HG02970 (cell line): ENCODE data around the gene MRPL21.
"Not testable (repeated sequence)": the region's sequence is repeated elsewhere in the genome, so short reads cannot be mapped to it uniquely, and the experiment has no call there.

Source experiments
- ATAC-seq: cut with Tn5 transposase; IDR thresholded peaks from one replicate; pipeline ENCODE4 v1.9.1; 2021; ENCODE audit warnings: mild to moderate bottlenecking, moderate library complexity, moderate number of reproducible peaks; ENCODE audit not compliant: unreplicated experiment, low FRiP score

Gene MRPL21

DNA sequence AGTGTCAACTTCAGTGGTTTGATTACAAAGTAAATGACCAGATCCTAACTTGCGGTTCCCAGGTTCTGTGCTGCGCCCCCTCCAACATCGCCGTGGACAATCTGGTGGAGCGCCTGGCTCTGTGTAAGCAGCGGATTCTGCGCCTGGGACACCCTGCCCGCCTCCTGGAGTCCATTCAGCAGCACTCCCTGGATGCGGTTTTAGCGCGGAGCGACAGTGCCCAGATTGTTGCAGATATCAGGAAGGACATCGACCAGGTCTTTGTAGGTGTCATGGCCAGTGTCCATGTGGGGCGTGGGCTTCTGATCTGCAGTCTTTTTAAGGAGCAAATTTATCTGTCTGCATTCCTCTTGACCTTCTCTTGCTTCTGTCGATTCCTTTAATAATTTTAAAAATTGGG is 11.1 kb upstream of the MRPL21 start:
- ATAC-seq: no peak

DNA sequence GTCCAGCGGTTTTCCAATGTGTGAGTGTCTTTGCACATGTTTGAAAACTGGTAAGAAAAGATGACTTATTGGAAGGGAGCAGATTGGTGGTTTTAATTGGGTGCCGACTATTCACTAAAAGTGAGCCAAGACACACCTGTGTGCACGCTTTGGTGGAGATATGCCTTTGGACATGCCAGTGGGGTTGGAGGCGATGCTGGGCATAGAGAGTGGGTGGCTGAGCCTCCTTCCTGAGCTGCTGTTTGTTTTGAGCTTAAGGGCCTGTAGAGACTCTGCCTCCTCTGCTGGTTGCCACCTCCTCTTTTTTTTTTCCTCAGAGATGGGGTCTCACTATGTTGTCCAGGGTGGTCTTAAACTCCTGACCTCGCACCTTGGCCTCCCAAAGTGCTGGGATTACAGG is 9.6 kb upstream of the MRPL21 start:
- no peak for ATAC-seq

DNA sequence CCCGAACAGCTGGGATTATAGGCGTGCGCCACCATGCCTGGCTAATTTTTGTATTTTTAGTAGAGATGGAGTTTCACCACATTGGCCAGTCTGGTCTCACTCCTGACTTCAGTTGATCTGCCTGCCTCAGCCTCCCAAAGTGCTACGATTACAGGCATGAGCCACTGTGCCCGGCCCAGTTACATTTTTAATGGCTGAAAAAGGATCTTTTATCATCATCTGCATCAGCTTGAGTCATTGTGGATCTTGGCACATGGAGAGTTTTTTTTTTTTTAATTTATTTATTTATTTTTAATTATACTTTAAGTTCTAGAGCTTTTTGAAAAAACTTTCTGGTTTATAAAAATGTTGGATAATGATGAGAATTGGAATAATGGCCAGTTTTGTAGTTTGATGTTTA is 8.6 kb upstream of the MRPL21 start:
- no peak for ATAC-seq

DNA sequence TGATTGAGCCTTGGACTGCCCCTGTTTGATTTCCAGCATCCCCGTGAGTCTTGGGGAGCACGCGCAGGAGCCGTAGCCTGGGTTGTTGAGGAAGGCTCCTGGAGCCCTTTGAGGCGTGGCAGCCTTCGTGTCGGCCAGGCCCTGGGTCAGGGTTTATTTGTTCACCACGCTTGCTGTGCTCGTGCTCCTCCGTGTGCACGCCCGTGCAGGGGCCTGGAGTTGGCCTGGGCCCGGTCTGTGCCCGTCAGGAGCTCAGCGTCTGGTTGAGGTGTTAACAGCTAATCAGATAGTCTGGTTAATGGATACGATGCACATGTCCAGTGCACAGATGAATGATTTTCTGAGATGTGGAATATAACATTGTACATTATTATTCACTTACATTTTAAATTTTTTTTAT is 8.1 kb upstream of the MRPL21 start:
- no peak for ATAC-seq

DNA sequence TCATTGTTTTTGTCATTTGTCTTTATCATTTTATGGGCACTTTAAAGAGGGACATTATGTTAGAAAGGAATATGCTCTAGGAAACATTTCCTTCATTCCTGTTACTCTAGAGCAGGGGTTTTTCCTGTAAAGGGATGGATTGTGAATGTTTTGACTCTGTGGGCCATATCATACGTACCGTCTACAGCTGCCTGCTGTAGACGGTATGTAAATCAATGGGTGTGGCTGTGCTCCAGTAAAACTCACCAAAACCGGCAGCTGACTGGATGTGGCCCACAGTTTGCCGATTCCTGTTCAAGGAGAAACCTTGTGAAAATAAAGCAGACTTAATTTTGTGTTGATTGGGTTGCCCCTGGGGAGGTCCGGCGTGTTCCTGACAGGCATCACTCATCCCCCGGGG is 7.3 kb upstream of the MRPL21 start:
- ATAC-seq: no peak

DNA sequence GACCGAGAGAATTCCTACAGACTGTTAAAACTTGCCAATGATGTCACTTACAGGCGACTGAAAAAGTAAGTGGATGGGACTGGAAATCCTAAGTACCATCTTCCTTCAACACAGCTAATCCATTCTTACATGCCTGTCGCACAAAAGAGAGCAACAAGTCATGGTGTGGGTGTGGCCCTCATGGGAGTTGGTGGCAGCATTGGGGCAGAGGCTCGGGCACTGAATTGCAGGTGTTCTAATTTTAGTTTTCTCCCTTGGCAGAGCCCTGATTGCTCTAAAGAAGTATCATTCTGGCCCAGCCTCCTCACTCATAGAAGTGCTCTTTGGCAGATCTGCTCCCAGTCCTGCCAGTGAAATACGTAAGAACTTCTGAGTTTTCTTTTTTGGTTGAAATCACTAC is 4.6 kb upstream of the MRPL21 start:
- no peak for ATAC-seq

DNA sequence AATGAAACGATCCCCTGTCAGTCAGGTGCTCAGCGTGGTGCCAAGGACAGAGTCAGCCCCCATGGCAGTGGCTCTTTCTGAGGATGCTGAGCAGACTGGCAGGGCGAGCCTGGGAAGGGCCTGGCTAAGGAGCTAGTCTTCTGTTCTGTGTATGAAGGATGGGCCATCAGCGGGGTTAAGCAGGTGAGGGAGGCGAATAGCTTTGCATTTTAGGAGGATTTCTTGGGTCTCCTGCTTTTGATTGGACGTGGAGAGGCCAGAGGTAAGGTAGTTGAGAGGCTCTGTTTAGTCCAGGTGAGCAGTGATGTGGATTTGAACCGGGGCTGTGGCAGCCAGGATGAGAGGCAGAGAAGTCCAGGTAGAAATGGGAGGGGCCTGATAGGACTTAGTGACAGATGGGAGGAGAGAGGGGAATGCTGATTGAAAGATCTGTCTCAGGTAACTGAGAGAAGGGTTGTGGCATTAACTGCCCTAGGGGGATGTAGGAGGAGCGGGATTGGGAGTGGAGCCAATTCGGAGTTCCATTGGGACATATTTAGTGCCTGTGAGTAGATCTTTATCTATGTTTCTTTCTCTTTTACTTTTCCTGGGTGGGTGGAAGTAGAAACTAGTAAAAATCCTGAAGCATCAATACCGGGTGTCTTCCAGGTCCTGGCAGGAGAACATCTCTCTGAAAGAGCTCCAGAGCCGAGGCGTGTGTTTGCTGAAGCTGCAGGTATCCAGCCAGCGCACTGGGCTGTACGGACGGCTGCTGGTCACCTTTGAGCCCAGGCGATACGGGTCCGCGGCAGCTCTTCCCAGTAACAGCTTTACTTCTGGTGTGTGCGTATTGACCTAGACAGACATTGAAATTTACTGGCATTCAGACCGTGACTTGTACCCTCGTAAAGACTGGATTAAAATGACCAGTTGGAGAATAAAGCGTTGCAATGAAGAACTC is 2.1 kb upstream of the MRPL21 start:
- no peak for ATAC-seq

DNA sequence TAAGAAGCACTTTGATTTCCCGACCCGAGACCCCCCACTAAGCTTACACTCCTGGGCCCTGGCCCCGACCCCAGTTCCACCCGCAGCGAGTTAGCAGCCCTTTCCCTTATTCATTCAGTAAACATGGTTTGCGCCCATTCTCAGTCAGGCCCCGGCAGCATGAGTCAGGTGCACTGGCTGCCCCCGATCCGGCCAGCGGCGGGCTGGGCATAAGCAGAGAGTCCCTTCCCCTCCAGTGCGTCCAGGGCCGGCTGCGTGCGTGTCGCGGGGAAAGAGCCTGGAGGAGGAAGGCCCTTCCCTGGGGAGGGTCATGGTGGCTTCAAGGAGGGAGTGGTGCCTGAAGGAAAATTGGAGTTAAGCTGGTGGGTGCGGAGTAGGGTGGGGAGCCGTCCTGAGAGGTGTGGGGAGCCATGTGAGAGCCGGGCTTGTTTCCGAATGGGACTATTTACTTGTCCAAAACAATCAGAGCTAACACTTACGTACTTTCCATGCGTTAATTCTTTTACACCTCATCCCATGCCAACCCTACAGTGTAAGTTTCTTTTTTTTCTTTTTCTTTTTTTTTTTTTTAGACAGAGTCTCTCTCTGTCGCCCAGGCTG is 716 bp upstream of the MRPL21 start:
- no peak for ATAC-seq

DNA sequence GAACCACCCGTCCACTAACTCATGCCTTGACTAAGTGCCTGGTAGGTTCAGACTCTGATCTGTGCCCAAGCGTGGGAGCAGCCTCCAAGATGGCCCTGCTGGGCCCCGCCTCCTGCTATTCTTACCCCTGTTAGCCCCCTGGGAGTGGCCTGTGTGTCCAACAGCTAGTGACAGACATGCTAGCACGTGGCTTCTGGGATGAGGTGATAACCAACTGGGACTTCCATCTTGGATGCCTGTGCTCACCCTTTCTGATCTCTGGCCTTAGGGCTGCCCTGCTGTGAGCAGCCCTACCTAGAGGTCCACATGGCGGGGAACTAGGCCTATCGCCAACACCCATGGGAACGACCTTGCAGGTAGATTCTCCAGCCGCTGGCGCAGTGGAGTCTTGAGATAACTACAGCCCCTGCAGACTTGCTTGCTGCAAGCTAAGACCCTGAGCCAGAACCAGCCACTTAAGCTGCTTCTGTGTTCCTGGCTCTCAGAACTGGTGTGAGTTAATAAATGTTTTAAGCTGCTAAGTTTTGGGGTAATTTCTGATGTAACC is 2.7 kb downstream of the MRPL21 start:
- no peak for ATAC-seq

DNA sequence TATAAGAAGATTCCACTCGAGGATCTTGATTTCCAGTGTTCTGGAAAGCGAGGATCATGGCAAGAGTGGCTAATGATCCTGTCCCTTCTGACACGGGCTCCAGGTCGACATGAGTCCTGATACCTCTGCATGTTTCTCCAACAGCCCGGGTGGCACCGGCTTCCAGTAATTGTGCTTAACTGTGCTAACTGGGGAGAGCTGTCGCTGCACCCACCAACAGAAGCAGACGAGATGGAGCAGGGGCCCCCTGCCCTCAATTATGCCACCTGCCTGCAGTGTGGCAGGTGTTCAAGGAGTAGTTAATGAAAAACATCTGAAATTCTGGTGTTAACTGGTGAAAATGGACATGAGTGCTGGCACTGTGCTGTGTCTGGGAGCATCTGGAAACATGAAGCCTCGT is 6.2 kb downstream of the MRPL21 start:
- no peak for ATAC-seq

DNA sequence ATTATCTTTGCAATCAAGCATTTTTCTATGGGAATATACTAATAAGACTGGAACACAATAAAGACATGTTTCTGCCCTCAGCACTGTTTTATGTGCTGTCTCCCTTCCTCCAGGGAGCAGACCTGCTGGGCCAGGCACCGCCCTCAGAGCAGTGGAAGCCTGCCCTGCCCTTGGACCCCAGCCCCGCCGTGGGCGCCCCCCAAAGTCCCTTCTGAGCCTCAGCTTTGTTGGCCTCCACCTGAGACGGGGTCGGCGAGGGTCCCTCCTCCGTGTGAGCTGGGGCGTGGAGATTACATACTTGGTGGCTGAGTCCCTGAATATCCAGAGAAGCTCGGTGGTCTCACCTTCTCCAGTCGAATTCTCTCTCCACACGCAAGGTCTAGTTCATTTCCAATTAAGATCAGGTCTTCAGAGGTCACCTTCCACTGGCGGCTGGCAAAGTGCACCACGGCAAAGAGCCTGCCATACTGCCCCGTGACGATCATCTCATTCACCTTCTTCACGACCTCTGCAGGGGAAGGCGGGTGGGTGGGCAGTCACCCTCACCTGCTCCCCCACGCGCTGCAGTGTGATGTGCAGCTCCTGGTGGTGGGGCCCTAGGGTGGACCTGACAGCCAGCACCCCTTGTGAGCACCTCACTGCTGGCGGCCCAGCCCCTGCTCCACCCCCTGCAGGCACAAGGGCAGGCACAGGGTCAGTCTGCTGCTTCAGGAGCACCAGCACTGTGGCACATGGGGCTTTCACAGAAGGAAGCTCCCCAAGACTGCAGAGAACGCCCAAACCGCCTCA is 7.3 kb downstream of the MRPL21 start:
- no peak for ATAC-seq

DNA sequence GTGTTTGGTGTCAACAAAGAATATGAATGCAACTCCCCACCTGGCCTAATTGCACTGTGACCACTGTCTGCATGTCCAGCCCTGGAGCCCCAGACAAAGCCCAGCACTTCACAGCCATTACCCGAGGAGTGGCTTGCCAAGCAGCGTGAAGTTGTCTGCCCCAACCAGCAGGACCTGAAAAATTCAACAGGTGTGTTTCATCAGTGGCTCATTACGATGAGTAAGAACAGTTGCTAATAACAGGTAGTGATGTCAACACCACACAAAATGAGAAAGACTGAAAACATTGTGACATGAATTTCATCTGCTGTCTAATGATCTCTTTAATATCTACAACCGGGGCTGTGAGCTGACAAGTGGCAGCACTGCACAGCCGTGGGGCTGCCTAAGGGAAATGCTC is 10.3 kb downstream of the MRPL21 start:
- no peak for ATAC-seq

DNA sequence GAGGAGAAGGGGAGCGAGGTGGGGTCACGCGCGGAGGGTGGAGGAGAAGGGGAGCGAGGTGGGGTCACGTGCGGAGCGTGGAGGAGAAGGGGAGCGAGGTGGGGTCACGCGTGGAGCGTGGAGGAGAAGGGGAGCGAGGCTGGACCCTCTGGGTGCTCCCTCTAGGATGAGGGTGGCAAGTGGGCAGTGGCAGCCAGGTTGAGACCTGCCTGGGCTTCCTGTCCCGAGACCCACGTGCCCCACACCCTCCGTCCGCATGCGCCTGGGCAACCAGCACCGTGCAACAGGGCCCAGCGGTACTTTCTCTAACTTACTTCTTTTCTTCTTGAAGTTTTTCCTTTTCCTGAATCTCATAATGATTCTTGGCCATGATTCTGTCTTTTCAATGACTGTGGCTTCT is 11.1 kb downstream of the MRPL21 start:
- ATAC-seq: no peak

DNA sequence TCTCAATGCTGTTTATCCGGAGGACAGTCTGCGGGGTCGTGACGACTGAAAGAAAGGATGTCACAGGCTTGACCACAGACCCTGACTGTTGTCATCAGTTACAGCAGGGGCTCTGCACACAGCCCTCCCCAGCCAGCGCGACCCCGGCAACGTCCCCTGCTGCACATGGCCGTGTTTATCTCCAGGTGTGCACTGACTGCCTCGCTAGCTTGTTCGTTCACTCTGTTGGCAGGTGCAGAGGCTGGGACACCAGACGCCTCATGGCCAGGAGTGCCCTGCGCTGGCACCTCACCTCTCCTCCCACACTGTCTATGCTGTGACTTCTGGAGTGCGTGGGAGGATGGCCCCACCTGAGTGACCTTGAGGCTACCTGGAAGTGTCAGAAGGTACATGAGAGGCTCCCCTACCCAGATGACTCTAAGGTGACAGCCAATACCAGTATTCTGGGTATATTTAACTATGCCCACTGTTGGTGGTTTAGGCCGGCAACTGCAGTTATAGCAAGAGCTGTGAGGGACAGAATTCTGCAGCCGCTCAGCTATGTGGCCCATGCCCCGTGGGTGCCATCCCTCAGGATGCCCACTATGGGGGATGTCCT is 12.2 kb downstream of the MRPL21 start:
- ATAC-seq: no peak

DNA sequence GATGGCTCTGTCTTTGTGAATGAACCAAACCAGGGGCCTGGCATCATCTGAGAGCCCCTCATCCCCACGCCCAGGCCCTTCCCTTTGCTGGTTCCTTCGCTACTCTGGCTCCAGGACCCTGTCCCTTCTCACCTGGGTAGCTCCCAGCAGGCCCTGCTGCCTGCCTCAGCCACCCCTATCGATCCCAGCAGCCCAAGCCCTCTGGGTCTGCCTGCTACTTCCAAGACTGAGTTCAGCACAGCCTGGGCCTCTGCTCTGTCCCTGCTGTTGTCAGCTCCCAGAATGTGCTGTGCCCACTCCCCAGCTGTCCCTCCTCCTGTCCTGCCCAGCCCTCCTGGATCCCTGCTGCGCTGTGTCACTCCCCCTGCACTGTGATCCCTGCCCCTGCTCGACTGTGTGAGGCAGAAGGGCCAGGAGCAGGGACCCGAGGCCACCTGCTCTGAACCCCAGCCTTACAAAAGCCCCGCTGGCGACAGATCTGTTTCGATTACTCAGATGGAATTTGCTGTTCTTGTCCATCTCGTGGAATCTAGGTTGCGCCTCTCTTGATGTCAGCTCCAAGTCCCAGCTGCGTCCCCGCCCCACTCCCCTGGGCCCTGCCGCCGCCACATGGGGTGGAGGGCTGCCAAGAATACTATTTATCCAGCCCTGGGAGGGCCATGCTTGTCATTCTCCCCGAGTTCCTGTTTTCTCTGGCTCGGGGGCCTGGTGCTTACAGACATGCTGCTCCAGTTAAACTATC is 13.0 kb downstream of the MRPL21 start:
- no peak for ATAC-seq

DNA sequence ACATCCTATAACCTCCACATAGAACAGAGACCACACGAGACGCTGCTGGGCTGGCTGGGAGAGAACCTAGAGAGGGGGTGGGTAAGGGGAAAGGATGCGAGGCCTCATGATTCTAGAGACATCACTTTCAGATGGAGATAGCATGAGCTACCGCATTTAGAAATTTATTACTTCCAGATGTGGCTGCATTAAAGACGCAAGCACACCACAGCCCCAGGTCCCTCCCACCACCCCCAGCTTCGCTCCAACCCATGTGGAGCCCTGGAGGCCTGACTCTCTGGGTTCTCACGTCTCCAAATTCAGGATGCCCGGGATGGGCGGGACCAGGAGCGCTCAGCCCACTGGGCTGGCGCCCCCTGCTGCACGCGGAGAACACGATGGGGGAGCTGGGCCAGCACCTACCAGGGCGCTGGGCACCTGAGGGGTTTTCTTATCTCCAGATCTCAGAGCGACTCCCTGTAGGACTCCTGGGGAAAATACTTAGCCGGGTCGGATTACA is 13.6 kb downstream of the MRPL21 start:
- no peak for ATAC-seq

DNA sequence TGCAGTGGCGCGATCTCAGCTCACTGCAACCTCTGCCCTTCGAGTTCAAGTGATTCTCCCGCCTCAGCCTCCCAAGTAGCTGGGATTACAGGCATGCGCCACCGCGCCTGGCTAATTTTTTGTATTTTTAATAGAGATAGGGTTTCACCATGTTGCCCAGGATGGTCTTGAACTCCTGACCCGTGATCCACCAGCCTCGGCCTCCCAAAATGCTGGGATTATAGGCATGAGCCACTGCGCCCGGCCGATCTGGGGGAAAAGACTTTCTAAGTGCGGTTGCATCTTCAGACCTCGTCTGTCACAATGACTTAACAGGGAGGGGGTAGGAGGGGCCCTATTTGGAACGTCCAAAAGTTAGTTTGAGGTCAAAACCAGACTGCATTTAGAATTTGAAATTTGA is 18.8 kb downstream of the MRPL21 start:
- not testable (repeated sequence) for ATAC-seq

DNA sequence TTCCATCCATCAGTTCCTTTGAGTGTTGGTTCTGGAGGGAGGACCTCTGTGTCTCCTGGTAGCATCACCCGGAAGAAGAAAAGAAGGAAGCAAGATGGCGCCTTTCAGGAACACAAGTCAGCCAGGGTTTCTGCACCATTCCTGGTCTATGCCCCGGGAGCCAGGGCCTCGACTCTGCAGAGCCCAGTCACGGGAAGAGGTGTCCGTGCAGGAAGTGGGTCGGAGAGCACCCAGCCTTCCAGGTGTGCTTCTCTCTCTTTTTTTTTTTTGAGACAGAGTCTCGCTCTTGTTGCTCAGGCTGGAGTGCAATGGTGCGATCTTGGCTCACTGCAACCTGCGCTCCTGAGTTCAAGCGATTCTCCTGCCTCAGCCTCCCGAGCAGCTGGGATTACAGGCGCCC is 21.2 kb downstream of the MRPL21 start:
- ATAC-seq: no peak

DNA sequence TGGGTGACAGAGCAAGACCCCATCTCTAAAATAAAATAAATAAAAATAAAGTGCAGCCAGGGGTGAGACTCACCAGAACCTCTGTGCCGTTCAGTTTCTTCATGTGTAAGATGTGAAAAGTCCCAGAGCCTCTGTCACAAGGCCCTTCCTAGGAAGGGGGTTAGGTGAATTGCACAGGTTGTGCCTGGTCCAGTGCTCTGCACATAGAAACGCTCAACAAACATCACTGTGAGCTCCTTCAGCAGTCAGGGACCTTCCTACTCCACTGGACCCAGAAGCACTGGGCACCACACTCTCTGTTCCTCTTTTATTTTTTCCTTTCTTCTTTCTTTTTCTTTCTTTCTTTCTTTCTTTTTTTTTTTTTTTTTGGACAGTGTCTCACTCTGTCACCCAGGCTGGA is 22.3 kb downstream of the MRPL21 start:
- no peak for ATAC-seq

DNA sequence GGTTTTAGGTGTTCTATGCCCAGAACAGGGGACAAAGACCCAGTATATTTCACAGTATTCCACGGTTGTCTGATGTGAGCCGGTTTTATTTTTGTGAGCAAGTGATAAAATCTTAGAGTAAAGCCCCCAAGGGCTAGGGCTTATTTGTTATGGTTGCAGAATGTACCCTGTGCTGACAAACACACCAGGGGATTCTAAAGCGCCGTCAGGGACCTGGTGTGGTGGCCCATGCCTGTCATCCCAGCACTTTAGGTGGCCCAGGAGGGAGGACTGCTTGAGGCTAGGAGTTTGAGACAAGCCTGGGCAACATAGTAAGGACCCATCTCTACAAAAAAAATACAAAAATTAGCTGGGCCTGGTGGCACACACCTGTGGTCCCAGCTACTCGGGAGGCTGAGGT is 22.8 kb downstream of the MRPL21 start:
- no peak for ATAC-seq
